ENCODE results near the gene OR52B6.

DNA sequence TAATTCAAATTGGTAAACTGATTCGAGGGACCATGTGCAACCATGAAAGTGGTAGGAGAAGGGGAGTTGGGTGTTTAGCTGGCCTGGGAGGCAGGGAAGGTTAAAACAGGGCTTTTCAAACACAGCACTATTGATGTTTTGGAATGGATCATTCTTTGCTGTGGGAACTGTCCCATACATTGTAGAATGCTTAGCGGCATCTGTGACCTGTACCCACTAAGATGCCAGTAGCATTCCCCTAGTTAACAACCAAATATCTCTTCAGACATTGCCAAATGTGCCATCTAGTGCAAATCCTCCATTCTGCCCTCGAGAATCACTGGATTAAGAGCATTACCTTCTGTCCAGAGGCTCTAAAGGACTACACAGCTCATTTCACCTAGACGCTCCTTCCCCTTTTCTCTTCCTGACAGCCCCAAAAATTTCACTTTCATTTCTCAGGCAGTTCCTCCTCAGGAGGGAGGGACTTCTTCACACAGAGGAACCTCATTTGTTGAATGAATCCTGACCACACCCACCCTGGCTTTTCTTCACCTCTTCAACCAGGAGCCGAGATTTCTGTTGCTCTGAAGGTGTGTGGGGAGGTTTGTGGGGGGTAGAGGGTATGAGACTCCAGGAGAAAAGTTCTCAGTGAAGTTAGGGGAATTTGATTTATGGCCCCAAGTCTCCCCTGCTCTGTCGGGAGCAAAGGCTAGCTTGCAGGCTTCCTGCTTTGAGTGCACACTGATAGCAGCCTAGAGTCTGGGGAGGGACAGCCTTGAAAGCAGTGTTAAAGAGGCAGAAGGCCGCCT is 44.0 kb downstream of the OR52B6 start, which contains the start of gene TRIM34:
- TF ChIP-seq CTCF (IDR thresholded peaks at IDR 0.05) (no peak), ZFX (IDR thresholded peaks at IDR 0.05; ENCODE audit: borderline replicate concordance) (no peak)

Data from 22Rv1 (cell line).